ENCODE measurements around the gene PTPN3.
"Not testable (repeated sequence)": the region's sequence is repeated elsewhere in the genome, so short reads cannot be mapped to it uniquely, and the experiment has no call there.

PTPN3 gene

DNA sequence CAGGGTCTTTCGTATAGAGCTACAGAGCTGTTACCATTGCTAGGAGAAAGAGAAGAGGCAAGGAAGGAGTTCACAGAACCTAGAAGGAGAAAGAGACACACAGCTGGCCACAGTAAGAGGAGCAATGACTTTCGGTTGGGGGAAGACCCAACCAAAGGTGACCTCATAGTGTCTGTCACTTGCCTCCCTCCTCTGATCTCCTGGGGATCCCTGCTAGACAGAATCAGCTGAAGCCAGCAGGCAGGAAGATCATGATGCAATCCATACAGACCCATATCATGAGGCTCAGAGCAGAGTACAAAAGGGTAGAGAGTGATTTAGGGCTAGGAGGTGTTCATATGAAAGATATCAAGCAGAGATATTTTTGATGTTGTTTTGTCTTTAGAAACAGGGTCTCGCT lies 151.2 kb downstream of the PTPN3 start:
- no peak for DNase-seq (ENCODE audit: low read depth in 3 of 3)

DNA sequence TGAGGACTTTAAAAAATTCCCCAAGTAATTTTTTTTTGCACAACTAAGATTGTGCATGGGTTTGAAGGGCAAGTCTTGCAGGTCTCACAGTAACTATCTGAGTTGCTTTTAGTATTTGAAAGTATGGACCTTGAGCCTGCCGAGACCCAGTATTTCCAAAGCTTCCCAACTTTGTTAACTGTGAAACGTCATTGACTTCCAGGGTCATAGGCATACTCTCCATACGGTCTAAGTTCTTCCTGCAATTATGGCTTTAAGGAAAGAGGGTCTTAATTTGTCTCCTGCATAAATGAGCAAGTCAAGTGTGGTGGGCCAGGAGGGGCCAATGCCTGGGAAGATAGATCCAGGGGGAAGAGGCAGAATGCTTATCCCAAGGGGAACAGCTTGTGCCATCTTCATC lies 153.2 kb downstream of the PTPN3 start:
- no peak for DNase-seq (ENCODE audit: low read depth in 3 of 3)

DNA sequence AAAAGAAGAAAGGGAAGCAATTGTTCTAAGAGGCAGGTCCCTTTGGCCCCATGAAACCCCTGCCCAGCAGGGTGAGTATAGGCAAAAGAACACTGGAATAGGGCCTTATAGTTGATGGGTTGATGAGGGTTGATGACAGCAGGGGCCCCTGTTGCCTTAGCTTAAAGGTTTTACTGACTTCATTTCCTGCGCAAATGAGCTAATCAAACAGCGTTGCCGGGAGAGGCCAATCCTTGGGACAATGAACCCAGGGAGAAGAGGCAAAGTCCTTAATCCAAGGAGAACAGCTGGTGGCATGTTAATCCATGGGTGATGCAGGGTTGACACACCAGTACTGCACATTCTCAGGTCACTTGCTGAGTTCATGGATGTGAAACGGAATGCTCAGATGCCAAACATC lies 155.2 kb downstream of the PTPN3 start:
- DNase-seq (ENCODE audit: low read depth in 3 of 3), result no peak

DNA sequence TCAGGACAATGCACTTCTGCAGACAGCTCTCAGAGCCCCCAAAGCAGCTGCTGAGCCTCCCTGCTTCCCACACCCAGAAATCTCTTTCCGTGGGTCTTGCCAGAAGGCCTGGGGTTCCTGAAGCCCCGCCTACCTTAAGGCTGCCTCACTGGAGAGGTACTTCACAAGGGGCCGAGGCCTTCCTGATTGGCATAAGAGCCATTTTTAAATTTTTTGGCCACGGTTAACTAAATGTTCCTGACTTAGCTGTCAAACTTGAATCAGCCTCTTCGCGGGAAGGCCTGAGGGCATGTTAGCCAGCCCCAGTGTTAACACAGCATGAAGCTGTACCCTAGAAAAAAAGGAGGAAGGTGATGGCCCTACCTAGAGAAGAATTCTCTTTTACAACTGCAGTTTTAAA lies 156.5 kb downstream of the PTPN3 start:
- no peak for DNase-seq (ENCODE audit: low read depth in 3 of 3)

DNA sequence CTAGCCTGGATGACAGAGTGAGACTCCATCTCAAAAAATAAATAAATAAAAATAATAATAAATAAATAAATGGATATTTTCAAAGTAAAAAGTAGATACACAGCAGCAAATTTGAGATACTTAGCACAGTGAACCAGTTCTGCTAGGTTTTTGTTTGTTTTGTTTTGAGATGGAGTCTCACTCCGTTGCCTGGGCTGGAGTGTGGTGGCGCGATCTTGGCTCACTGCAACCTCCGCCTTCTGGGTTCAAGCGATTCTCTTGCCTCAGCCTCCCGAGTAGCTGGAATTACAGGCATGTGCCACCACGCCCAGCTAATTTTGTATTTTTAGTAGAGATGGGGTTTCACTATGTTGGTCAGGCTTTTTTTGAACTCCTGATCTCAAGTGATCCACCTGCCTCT lies 157.1 kb downstream of the PTPN3 start:
- DNase-seq (ENCODE audit: low read depth in 3 of 3), result not testable (repeated sequence)

DNA sequence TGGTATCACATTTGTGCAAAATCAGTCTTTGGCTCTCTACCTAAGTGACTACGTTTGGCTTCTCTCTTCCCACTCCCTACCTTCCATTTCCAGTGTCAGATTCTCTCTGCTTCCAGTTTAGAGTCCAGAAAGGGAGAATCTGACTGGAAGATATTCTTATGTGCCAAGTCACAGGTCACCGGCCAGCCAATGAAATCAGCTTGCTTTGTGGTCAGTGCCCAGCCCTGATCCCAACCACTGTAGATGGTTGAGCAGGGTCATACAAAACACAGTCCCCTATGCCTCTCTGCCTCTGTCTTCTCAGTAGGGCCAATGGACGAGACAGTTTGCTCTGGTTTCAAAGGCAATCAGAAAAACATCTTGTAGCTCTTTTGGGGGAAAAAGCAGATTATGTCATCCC lies 161.7 kb downstream of the PTPN3 start:
- DNase-seq (ENCODE audit: low read depth in 3 of 3), result no peak

DNA sequence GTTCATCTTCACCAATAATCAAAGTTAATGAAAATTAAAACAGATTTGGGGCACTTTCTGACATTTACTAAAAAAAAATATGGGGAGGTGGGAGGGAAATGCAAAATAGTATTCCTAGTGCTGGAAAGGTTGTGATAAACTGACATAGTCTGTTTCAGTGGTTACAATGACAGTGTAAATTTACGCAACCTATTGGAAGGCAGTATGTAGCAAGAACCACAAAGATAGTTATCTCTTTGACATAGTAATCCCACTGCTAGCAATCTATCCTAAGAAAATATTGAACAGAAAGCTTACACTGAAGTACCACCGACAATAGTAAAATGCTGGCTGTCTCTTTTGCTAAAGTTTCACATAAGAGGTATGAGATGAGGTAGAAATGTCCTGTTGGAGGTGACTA lies 162.2 kb downstream of the PTPN3 start:
- no peak for DNase-seq (ENCODE audit: low read depth in 3 of 3)

DNA sequence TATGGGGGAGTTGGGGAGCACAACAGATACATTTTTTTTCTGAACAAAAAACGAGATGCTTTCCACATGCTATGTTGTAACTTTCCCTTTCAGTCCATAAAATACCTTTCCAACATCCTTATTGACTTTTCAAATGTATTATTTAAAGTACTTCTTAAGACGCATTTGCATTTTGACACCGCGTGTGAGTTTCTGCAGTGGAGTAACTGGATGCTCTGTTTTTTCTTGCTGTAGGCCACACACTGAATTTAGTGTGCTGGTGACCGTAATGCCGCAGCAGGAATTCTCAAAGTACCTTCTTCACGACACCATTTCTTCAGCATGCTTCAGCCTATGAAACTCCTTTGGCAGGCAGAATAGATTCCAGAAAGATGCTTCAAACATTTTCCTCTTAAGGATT lies 163.0 kb downstream of the PTPN3 start:
- DNase-seq (ENCODE audit: low read depth in 3 of 3), result no peak

DNA sequence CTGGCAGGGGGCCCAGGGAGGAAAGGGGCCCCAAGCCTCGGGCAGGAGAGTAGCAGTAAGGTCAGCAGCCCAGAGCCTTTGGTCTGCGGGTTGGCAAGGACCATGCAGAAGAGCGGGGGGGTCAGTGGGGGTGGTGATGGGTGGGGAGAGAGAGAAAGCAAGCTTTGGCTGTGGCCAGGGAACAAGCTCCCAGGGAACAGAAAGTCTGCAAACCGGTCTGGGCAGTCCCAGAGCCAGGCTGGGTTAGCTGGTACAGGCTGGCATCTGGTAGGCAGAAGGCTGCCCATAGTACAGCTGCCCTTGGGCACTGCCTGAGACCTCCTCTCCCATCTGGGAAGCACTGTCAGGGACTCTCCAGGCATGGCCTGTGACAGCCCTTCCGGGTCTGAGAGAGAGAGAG lies 166.8 kb downstream of the PTPN3 start:
- DNase-seq (ENCODE audit: low read depth in 3 of 3), result no peak

DNA sequence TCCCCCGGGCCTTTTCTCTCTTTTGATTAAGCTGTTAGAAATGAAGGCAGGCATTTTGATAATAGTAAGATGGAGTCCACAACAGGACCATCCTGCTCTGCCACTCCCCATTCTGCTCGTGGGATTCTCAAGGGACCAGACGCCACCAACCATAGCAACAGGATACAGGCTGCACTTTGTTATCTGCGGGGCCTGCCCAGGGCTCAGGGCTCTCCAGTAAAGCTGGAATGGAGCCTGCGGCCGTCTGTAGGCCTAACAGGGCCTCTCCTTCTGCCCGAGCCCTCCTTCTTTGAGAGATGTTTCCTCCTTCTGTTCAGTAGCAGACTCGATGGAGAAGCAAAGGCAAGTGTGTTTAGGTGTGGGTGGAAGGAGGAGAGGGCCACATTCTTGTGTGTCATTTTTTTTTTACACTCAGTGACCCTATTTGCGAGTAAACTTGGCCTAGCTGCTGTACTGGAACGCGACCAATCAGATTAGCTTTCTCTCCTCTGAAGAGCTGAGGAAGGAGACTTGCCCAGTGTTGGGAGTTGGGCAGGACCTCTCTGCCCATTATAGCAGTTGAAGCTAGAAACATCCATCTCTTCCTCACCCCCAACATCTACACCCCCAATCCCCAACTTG lies 168.4 kb downstream of the PTPN3 start:
- no peak for DNase-seq (ENCODE audit: low read depth in 3 of 3)

DNA sequence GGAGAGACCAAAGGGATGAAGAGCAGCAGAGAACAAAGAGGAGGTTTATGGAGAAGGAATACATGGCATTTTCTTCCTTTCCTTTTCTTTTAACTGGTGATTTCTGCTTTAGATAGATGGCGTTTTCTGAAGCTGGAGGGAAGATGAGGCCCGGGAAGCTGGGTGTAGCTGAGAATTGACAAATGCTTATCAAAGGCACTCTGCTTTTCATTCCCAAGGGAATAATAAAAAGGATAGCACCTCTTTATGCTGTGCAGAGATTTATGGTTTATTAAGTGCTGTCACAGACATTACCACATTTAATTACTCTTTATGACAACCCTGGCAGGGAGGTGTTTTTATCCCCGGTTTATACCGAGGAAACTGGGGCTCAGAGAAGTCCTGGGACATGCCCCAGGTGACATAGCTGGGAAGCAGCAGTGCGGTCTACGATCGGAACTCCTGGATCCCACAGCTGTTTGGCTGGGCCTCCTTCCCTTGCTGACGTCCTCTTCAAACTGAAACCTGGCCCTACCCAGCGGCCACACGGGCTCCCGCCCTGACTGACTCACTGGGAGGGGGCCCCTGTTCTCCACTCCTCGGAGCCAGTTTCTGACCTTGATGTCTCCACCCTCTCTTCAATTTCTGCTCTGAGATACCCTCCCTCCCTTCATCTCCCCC lies 169.0 kb downstream of the PTPN3 start:
- no peak for DNase-seq (ENCODE audit: low read depth in 3 of 3)
